OCI-LY7 (cell line): ENCODE data around the gene NQO2. TPM values are rescaled to one million over a fixed set of nuclear protein-coding genes. Genes with fewer than 3 reads are reported as not detected.
A peak's percentile ranks its signal among the peaks of the same experiment; 100 is the strongest.
"Not testable (repeated sequence)": the region's sequence is repeated elsewhere in the genome, so short reads cannot be mapped to it uniquely, and the experiment has no call there.

Experiments used
- BruUV-seq: library from RNA; stranded (reverse); fragments of 400-500 nt; replicated peaks from 2 replicates; lab custom pipeline; 2021; lab: Mats Ljungman, UMichigan
- CTCF ChIA-PET: fragments of 300-600 bp; sonication (Branson Sonifier 250); formaldehyde crosslinking; loops from one replicate; lab custom pipeline; 2022; ENCODE audit warnings: antibody characterized with exemption; ENCODE audit not compliant: unreplicated experiment; lab: Charles Lee
- POLR2A ChIA-PET: fragments of 300-600 bp; sonication (Branson Sonifier 250); formaldehyde crosslinking; loops from one replicate; lab custom pipeline; 2022; ENCODE audit warnings: antibody characterized with exemption; lab: Charles Lee
- DNase-seq: peaks from one replicate; pipeline ENCODE4 v3.0.0-alpha.2; 2015; ENCODE audit warnings: low spot score
- H2AFZ ChIP-seq: fragments of 200-600 bp; sonication (generic), shearing (Covaris generic); 2 replicates; pipeline ENCODE4 v1.6.1; 2014; ENCODE audit warnings: mild to moderate bottlenecking, antibody characterized with exemption, low read length, moderate library complexity
- H3K27ac ChIP-seq: fragments of 200-600 bp; sonication (generic); 2 replicates; pipeline ENCODE4 v1.5.1; 2014; ENCODE audit warnings: mixed run types, low read depth, mild to moderate bottlenecking, moderate library complexity, low read length, inconsistent platforms; ENCODE audit not compliant: poor library complexity, severe bottlenecking
- H3K36me3 ChIP-seq: fragments of 200-600 bp; sonication (generic); 2 replicates; pipeline ENCODE4 v1.6.1; 2014; ENCODE audit warnings: mild to moderate bottlenecking, antibody characterized with exemption, low read length, moderate library complexity, mixed read lengths; ENCODE audit not compliant: insufficient read depth
- H3K4me1 ChIP-seq: fragments of 200-600 bp; sonication (generic); 2 replicates; pipeline ENCODE4 v1.5.1; 2014; ENCODE audit warnings: mild to moderate bottlenecking, low read length; ENCODE audit not compliant: insufficient read depth, poor library complexity, severe bottlenecking
- H3K4me2 ChIP-seq: fragments of 200-600 bp; sonication (generic); 2 replicates; pipeline ENCODE4 v1.6.1; 2014; ENCODE audit warnings: mild to moderate bottlenecking, low read length
- H3K4me3 ChIP-seq: fragments of 200-600 bp; sonication (generic); 2 replicates; pipeline ENCODE4 v1.5.1; 2014; ENCODE audit warnings: mild to moderate bottlenecking, low read depth, low read length; ENCODE audit not compliant: poor library complexity, severe bottlenecking
- H3K79me2 ChIP-seq: fragments of 200-600 bp; sonication (generic); 2 replicates; pipeline ENCODE4 v1.6.1; 2016; ENCODE audit warnings: low read depth, mild to moderate bottlenecking, low read length, moderate library complexity, mixed read lengths; ENCODE audit not compliant: insufficient read depth
- H3K9me2 ChIP-seq: fragments of 200-600 bp; sonication (generic); 2 replicates; pipeline ENCODE4 v1.6.1; 2016; ENCODE audit warnings: mild to moderate bottlenecking, low read length, mixed read lengths; ENCODE audit not compliant: insufficient read depth
- H3K9me3 ChIP-seq: fragments of 200-600 bp; sonication (generic); 2 replicates; pipeline ENCODE4 v1.6.1; 2014; ENCODE audit warnings: mild to moderate bottlenecking, mixed run types, low read length, mixed read lengths
- H4K20me1 ChIP-seq: fragments of 200-600 bp; sonication (generic); 2 replicates; pipeline ENCODE4 v1.6.1; 2014; ENCODE audit warnings: mild to moderate bottlenecking, antibody characterized with exemption, low read length, moderate library complexity, mixed read lengths; ENCODE audit not compliant: insufficient read depth
- EZH2phosphoT487 ChIP-seq: fragments of 200-600 bp; sonication (generic); IDR thresholded peaks from 2 replicates; pipeline ENCODE4 v1.6.1; 2018; ENCODE audit warnings: low read depth, borderline replicate concordance, mild to moderate bottlenecking, mixed run types, antibody characterized with exemption, low read length, moderate library complexity, mixed read lengths
- intact Hi-C: fragments of 100-400 bp; cut with micrococcal nuclease; formaldehyde crosslinking; loops from one replicate; pipeline ENCODE4 v1.10.0; 2022; ENCODE audit not compliant: unreplicated experiment
- total RNA-seq, 2 experiments: library from RNA; depleted of rRNA in 1 of 2; stranded (reverse); fragments of >200 nt in 1 of 2; shearing (Covaris generic) in 1 of 2; gene quantifications; 2 replicates each; pipeline ENCODE4 v1.2.3, GENCODE V29; 2014 to 2022
- TF ChIP-seq, protein P1 (sequence below): fragments of 200-600 bp; sonication (generic); conservative IDR thresholded peaks from 2 replicates; pipeline ENCODE4 v1.5.1; 2014; ENCODE audit warnings: mild to moderate bottlenecking, antibody characterized with exemption, low read length, moderate library complexity, mixed read lengths

Gene NQO2
- total RNA-seq, 2 experiments from 2014 or later = 8.4 to 9.9 TPM

DNA sequence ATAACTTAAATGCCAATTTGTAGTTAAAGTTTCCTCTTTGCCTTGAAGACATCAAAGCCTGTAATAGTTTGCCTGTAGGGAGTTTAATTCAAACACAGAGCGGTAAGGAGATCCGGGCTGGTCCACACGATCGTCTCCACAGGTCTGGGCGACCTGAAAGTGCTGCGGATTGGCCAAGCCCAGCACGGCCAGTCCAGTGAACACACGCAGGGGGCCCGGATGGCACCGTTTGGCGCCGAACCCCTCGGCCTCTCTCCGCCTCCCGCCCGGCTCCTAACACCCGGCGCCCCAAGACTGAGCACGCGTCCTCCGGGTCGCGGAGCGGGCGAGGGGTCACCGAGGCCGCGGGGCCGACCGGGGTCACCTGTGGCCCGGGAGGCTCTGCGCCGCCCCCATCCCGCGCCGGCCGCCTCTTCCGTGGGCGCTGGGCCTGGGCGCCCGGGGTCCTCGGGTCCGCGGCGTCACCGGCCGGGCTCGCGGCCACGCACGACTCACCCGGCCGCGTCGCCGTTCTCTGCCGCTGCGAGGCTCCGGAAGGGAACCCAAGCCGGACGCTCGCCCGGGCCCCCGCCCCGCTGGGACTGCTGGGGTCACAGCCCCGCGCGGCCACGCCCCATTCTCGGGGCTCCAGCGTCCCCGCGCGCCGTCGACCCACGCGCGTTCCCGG, 28.8 kb upstream of the NQO2 start:
- BruUV-seq = no TSS peak
- no peaks in the 10 kb centered on the region for H3K36me3 ChIP-seq
- H4K20me1 ChIP-seq = no peaks in the 10 kb centered on the region
- intact Hi-C loops = no loop called here
- peaks cover 6% of the 10 kb centered on the region for H3K4me1 ChIP-seq
- no peak for TF ChIP-seq EZH2phosphoT487
- no peaks in the 10 kb centered on the region for H3K9me2 ChIP-seq
- H3K27ac ChIP-seq = no peak overlapping the region
- DNase-seq = no peak
- no peak overlapping the region for H2AFZ ChIP-seq
- POLR2A ChIA-PET = no interaction called here
- peak overlapping the region; percentile 37 for H3K4me3 ChIP-seq
- CTCF ChIA-PET = no interaction called here
- no peaks in the 10 kb centered on the region; the same call in 1 of the 2 replicates for H3K9me3 ChIP-seq
- no peaks in the 10 kb centered on the region for H3K79me2 ChIP-seq
- peak overlapping the region; percentile 61 for H3K4me2 ChIP-seq

DNA sequence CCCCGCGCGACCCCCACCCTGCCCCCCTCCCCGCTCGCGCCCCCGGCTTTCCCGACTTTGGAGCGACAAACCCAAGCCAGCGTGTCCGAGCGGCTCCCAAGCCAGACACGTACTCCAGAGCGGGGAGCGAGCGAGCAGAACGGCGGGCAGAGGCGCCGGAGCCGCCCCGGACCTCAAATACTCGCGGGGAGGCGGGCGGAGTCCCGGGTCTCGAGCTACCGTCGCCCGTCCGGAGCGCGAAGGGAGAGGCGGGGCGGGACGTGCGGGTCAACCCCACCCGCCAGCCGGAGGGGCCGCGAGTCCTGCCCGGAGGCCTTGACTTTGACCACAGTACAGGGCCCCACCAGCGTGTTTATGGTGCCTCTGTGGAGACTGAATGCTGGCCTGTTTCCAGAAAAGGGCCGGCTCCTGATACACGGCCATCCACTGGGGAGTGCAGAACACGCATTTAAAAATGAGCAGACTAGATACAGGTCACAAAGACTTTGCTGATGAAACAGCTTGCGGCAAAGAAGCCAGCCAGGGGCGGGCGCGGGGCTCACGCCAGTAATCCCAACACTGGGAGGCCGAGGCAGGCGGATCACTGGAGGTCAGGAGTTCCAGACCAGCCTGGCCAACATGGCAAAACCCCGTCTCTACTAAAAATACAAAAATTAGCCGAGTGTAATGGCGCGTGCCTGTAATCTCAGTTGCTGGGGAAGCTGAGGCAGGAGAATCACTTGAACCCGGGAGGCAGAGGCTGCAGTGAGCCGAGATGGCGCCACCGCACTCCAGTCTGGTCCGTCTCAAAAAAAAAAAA, 28.1 kb upstream of the NQO2 start, which contains the start of gene SERPINB6:
Gene SERPINB6, minus strand, starts transcription at position 148 of the 799 bp plus-strand sequence. CDS start 12,235 bp downstream, outside the sequence.
- no peak within 1 kb of the TSS for H2AFZ ChIP-seq
- BruUV-seq = no TSS peak
- H3K79me2 ChIP-seq = no peaks in the 10 kb centered on the region
- peak within 1 kb of the TSS; percentile 37 for H3K4me3 ChIP-seq
- H3K27ac ChIP-seq = no peak within 1 kb of the TSS
- no peak for DNase-seq
- H3K4me1 ChIP-seq = peaks cover 6% of the 10 kb centered on the region
- ChIA-PET CTCF (no interaction called here), POLR2A (no interaction called here)
- H4K20me1 ChIP-seq = no peaks in the 10 kb centered on the region
- H3K4me2 ChIP-seq = peak within 1 kb of the TSS; percentile 61
- TF ChIP-seq EZH2phosphoT487 = peak; percentile 75; the same call in 1 of the 2 replicates
- TF ChIP-seq, protein P1, sequence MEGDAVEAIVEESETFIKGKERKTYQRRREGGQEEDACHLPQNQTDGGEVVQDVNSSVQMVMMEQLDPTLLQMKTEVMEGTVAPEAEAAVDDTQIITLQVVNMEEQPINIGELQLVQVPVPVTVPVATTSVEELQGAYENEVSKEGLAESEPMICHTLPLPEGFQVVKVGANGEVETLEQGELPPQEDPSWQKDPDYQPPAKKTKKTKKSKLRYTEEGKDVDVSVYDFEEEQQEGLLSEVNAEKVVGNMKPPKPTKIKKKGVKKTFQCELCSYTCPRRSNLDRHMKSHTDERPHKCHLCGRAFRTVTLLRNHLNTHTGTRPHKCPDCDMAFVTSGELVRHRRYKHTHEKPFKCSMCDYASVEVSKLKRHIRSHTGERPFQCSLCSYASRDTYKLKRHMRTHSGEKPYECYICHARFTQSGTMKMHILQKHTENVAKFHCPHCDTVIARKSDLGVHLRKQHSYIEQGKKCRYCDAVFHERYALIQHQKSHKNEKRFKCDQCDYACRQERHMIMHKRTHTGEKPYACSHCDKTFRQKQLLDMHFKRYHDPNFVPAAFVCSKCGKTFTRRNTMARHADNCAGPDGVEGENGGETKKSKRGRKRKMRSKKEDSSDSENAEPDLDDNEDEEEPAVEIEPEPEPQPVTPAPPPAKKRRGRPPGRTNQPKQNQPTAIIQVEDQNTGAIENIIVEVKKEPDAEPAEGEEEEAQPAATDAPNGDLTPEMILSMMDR = no peak
- intact Hi-C loops = no loop called here
- no peaks in the 10 kb centered on the region; the same call in 1 of the 2 replicates for H3K9me3 ChIP-seq
- no peaks in the 10 kb centered on the region for H3K9me2 ChIP-seq
- H3K36me3 ChIP-seq = no peaks in the 10 kb centered on the region

DNA sequence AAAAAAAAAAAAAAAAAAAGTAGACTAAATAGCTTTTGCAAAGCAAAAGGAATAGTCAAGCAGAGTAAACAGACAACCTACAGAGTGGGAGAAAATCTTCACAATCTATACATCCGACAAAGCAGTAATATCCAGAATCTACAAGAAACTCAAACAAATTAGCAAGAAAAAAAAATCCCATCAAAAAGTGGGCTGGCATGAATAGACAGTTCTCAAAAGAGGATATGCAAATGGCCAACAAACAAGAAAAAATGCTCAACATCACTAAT, 27.5 kb upstream of the NQO2 start:
- H3K9me2 ChIP-seq, H3K4me3 ChIP-seq, POLR2A ChIA-PET, H3K9me3 ChIP-seq, H4K20me1 ChIP-seq, H3K4me1 ChIP-seq, intact Hi-C loops, H3K27ac ChIP-seq, H2AFZ ChIP-seq, H3K36me3 ChIP-seq, H3K79me2 ChIP-seq, BruUV-seq, CTCF ChIA-PET, DNase-seq, H3K4me2 ChIP-seq: not testable (repeated sequence)
- peak; percentile 11; the same call in 1 of the 2 replicates for TF ChIP-seq EZH2phosphoT487

DNA sequence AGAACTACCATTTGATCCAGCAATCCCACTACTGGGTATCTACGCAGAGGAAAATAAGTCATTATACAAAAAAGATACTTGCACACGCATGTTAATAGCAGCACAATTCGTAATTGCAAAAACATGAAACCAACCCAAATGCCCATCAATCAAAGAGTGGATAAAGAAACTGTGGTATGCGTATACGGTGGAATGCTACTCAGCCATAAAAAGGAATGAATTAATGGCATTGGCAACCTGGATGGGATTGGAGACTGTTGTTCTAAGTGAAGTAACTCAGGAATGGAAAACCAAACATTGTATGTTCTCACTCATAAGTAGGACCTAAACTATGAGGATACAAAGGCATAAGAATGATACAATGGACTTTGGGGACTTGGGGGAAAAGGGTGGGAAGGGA, 27.0 kb upstream of the NQO2 start:
- BruUV-seq, H3K79me2 ChIP-seq, POLR2A ChIA-PET, H3K36me3 ChIP-seq, H4K20me1 ChIP-seq, H3K9me3 ChIP-seq, DNase-seq, H3K4me1 ChIP-seq, H3K4me2 ChIP-seq, intact Hi-C loops, H3K4me3 ChIP-seq, CTCF ChIA-PET, H2AFZ ChIP-seq, H3K27ac ChIP-seq, H3K9me2 ChIP-seq: not testable (repeated sequence)

DNA sequence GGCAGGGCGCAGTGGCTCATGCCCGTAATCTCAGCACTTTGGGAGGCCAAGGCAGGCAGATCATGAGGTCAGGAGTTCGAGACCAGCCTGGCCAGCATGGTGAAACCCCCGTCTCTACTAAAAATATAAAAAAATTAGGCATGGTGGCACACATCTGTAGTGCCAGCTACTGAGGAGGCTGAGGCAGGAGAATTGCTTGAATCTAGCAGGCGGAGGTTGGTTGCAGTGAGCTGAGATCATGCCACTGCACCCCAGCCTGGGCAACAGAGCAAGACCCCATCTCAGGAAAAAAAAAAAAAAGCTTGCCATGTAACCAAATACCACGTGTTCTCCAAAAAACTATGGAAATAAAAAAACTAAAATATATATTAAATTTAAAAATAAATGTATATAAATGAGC, 26.5 kb upstream of the NQO2 start:
- H3K9me3 ChIP-seq, H3K4me1 ChIP-seq, POLR2A ChIA-PET, H4K20me1 ChIP-seq, H3K36me3 ChIP-seq, H3K4me2 ChIP-seq, H3K9me2 ChIP-seq, H3K27ac ChIP-seq, H3K4me3 ChIP-seq, intact Hi-C loops, BruUV-seq, H2AFZ ChIP-seq, H3K79me2 ChIP-seq, CTCF ChIA-PET, DNase-seq: not testable (repeated sequence)
